Occipital lobe (tissue), 2 donors: ENCODE results near the gene PAFAH2. TPM values are rescaled to one million over a fixed set of nuclear protein-coding genes. Genes with fewer than 3 reads are reported as not detected.
A peak's percentile ranks its signal among the peaks of the same experiment; 100 is the strongest.
"Not testable (repeated sequence)": the region's sequence is repeated elsewhere in the genome, so short reads cannot be mapped to it uniquely, and the experiment has no call there.

Experiments used
- DNase-seq: peaks from one replicate; lab custom pipeline; 2025; lab: John Stamatoyannopoulos, UW
- total RNA-seq: library from RNA; depleted of rRNA; stranded (reverse); fragments of >200 nt; gene quantifications from one replicate; pipeline ENCODE4 v1.2.3, GENCODE V29; 2014

Gene PAFAH2
- total RNA-seq, 1 donor from 2014 or later: 1.9 TPM

DNA sequence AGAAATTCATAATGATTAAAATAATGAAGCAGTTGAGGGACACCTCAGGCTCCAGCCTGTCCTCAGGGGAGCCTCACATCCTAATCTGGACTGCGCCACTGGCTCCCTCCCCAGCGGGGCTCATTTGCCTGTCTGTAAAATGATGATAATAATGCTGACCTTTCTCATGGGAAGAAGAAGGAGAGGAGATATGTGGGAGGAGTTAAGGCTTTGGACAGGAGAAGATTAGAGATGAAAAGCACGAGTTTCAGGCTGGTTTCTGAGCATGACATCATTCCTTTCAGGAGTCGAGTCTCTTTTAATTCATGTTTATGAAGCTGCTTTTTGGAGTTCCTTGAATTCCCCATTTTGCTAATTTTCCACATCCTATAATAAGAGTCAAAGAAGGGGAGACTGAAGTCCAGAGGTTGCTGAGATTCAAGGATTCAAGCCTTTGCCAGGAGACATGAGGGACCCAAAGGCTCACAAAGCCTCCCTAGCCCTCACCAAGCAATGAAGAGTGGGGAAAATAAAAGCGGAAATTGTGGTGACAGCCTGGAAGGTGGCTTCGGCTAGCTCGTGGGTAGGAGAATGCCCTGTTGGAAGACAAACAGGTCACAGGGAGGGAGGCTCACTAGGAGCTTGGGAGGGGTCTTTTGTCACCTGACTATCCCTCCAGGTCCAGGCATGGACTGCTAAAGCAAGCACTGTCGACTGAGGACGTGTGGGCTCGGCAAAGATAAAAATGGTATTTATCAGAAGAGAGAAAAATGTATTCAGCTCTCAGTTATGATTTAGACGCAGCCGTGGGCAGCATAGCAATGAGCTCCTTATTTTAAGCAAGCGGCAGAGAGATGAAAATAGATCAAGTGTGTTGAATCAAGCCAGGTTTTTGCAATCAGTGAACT, 64.1 kb downstream of the PAFAH2 start:
- DNase-seq: peak; percentile 41

GRCh38 chr1:25932811-25933400, 65.0 kb downstream of the PAFAH2 start:
- DNase-seq: not testable (repeated sequence)

- DNase-seq: no peak
Observed at GRCh38 chr1:25932321-25932720, 65.5 kb downstream of the PAFAH2 start.

GRCh38 chr1:25929016-25929415, 68.8 kb downstream of the PAFAH2 start:
- DNase-seq: no peak

GRCh38 chr1:25927521-25928265, 70.2 kb downstream of the PAFAH2 start:
- DNase-seq: no peak

GRCh38 chr1:25926731-25927496, 70.9 kb downstream of the PAFAH2 start:
- DNase-seq: no peak

GRCh38 chr1:25924454-25924853, 73.4 kb downstream of the PAFAH2 start:
- no peak for DNase-seq

DNA sequence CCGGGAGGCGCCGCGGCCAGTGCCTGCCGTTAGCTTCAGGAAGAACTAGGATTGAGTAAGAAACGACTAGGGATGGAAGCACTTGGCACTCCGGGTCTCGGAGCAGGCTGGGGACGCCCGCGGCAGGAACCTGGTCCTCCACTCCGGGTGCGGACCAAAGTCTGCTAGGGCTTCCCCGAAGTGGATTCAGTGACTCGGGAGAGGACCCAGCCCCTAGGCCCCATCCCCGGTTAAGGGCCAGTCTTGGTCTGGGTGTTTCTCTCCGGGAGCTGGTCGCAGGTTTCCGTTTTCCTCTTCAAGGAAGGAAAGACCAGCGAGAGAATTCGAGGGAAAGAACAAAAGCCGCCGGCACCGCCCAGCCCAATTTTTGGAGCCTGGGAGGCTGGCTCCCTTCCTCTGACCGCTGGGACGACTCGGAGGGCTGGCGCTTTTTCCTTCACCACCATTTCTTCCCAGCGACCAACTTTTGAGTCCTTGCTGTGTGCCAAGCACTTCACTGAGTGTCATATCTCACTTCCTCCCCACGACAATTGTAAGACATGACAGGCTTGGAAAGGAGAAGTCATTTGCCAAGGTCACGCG, 74.8 kb downstream of the PAFAH2 start:
- DNase-seq: no peak

DNA sequence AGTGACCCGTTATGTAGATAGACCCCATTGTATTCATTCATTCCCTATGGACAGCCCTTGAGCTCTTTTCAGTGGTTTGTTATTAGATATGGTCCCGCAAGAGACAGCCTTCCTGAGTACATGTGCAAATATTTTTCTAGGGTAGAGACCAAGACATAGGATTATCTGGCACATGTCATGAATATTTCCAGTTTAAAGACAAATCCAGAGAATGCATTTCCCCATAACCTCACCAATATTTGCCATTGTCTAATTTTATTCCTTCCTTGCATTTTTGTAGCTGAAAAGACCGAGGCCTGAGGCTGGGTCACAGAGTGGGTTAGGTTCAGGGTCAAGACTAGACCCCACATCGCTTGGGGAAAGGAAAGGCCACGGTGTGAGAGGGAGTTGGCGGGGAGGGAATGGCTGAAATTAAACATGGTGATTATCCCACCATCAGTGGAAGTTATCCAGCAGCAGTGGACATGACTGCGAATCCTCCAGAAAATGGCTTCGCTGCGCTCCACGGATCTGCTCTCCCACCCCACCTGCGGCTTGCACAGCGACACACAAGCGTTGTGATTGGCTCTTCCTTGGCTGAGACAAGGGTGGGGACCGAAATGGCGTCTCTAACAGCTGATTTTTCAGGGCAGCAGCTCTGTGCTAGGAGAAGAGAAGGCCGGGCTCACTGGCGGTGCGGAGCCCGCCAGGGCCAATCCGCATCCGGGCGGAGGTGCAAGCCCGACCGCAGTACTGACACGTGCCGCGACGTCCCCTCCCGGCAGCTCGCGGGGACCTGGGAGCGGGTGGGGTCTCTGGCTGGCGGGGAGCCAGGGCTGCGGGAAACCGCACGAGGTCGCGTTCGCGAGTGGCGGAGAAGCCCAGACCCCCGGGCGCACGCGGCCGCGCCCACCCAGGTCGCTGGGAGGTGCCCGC, 75.5 kb downstream of the PAFAH2 start:
- DNase-seq: peak; percentile 64

GRCh38 chr1:25918615-25919014, 79.2 kb downstream of the PAFAH2 start:
- no peak for DNase-seq

- no peak for DNase-seq
Observed at GRCh38 chr1:25917996-25918395, 79.9 kb downstream of the PAFAH2 start.

GRCh38 chr1:25916460-25916859, 81.4 kb downstream of the PAFAH2 start:
- DNase-seq: no peak

GRCh38 chr1:25914074-25914995, 83.5 kb downstream of the PAFAH2 start:
- DNase-seq: no peak

GRCh38 chr1:25913206-25913605, 84.7 kb downstream of the PAFAH2 start:
- DNase-seq: no peak

DNA sequence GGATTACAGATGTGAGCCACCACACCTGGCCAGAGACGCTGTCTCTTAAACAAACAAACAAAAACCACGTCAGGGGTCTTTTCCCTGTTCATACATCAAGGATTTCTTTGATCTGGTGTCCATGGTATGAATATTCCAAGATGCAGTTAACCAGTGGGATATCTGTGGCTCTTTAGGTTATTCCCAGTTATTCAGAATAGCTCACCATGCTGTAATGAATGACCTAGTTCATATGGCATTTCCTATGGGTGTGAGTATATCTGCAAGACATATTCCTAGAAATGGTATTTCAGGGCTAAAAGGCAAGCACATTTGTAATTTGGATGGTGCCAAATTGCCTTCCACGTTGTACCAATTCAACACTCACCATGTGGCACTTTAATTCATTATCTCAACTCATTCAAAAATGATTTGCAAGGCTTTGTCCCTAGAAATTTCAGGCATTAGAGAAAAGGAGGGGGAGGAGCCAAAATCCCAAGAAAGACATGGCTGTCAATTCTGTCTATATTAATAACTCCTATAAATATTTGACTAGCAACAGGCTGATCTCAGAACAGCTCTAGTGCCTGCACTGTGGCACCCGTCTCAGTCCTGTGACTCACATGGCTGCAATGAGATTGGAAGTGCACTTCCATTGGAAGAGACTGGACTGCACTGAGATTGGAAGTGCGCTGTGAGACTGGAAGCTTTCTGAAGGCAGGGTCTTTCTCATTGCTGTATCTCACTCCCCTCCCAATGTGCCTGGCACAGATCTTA, 85.6 kb downstream of the PAFAH2 start:
- no peak for DNase-seq

- DNase-seq: no peak
Observed at GRCh38 chr1:25911162-25911561, 86.7 kb downstream of the PAFAH2 start.
